ENCODE results near the gene MSL1. TPM values are rescaled to one million over a fixed set of nuclear protein-coding genes. Genes with fewer than 3 reads are reported as not detected.

MSL1 gene
- total RNA-seq, 1 donor from 2014 or later, result 87.5 TPM

GRCh38 chr17:40090237-40091119, 31.3 kb upstream of the MSL1 start:
- intact Hi-C loops (cut with micrococcal nuclease), result no loop called here

DNA sequence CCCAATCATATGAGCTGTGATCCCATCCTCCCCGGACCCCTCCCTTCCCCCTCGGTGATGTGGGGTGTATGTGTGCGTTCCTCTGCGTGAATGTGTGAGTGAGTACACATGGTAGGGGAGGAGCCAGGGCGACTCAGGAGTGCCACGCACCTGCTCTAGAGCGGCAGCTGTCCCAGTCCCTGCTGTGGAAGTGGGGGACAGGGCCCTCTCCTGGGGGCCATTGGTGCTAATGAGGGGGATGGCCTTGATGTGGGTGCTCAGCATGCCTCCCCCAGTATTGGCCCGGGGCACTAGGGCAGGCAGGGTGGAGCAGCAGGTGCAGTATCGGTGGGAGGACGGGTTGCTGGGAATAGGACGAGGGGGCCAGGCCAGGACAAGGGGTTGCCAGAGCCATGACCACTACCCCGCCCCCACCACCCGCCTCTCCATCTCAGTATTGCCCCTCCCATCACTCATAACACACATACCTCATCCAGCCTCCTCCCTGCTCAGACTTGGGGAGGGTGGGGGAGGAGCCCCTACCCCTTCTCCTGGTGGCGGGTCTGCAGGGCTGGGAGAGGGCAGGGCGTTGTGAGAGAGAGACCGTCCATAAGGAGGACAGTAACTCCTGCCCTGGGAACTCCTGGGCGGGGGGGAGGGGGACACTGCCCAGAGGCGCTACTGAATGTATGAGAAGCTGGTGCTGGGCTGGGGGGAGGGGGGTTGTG, 29.9 kb upstream of the MSL1 start:
- intact Hi-C loops (cut with micrococcal nuclease), result no loop called here

DNA sequence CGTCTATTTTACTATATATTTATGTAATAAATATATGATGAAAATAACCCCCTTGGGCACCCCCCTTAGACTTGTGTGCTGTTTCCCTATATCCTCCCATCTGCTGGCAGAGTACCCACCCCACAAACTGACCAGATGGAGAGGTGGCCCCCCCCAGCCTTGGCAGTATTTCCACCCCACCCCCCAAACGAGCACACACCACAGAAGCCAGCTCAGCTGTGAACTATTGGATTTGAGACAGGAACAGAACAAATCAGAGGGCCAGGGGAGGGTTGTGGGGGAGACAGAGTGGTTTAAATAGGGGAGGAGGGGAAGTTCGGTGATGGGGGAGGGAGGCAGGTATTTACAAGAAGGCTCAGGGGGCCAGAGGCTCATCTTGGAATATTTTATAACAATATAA, 29.2 kb upstream of the MSL1 start:
- intact Hi-C loops (cut with micrococcal nuclease), result no loop called here

DNA sequence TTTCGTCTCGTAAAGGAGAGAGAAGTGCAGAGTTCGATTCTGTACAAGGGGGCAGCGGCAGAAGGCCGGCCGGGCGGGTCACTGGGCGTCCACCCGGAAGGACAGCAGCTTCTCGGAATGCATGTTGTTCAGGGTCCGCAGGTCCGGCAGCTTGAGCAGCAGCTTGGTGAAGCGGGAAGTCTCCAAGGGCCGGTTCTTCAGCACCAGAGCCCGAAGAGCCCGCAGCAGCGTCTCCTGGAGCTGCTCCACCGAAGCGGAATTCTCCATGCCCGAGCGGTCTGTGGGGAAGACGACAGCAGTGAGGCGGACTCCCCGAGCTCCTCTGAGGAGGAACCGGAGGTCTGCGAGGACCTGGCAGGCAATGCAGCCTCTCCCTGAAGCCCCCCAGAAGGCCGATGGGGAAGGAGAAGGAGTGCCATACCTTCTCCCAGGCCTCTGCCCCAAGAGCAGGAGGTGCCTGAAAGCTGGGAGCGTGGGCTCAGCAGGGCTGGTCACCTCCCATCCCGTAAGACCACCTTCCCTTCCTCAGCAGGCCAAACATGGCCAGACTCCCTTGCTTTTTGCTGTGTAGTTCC, 28.7 kb upstream of the MSL1 start:
- intact Hi-C loops (cut with micrococcal nuclease), result no loop called here

GRCh38 chr17:40093580-40094201, 28.1 kb upstream of the MSL1 start:
- intact Hi-C loops (cut with micrococcal nuclease), result no loop called here

GRCh38 chr17:40094874-40095273, 26.9 kb upstream of the MSL1 start:
- intact Hi-C loops (cut with micrococcal nuclease), result loop anchor here (5.0 kb wide), 1 partner anchor 33 kb away; the partner anchor contains the start of gene THRA

GRCh38 chr17:40095351-40095943, 26.3 kb upstream of the MSL1 start:
- intact Hi-C loops (cut with micrococcal nuclease), result loop anchor here (5.0 kb wide), 1 partner anchor 33 kb away; the partner anchor contains the start of gene THRA

DNA sequence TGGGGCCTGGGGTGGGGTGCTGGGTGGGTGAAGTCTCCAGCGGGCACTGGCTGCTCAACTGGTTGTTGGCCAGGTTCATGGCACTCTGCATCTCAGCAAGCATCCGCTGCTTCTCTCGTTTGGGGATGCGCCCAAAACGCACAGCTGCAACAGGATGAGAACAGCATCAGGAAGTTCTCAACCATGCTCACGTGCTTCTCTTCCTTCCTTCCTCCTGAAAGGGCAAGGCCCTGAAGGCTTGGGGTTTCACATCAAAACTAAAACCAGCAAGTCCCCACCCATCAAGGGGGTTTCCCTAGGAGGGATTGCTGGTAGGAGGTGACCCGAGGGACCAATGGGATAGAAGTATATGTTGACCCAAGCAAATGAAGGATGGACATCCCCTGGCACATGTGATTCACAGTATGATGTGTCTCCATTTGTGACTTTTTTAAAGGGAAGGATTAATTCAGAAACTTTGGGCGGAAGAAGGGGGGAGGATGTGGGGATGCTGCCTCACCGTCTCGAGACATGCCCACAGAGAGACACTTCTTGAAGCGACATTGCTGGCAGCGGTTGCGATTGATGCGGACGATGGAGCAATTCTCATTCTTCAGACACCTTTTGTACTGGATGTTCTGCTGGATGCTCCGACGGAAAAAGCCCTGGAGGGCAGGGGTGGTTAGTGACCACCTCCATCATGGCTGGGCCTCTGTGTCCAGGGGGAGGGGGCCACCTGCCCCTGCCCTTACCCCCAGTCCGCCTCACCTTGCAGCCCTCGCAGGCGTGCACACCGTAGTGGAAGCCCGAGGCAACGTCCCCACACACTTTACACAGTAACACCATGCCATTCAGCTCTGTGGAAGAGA, 25.6 kb upstream of the MSL1 start:
- intact Hi-C loops (cut with micrococcal nuclease), result loop anchor here (1.0 to 5.0 kb wide), 6 partner anchors 12 to 44 kb away; partner anchors contain the start of genes CASC3 and THRA

DNA sequence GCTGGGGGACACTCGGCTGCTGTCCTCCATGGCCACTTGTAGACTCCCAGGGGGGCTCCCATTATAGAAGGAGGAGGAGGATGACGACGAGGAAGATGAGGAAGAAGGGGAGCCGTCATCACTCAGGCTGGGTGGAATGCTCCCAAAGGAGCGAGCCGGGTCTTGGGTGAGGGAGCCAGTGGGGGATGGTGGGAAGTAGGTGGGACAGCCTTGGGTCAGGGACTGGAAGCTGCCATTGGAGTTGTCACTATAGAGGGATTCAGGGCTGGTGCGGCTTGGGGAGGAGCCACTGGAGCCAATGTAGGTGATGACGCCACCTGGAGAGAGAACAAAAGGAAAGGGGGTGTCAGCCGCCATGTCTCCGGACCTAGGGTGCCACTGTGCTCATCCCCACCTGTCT, 24.7 kb upstream of the MSL1 start:
- intact Hi-C loops (cut with micrococcal nuclease), result loop anchor here (2.0 to 5.0 kb wide), 2 partner anchors 22 to 35 kb away; partner anchors contain the start of gene THRA

DNA sequence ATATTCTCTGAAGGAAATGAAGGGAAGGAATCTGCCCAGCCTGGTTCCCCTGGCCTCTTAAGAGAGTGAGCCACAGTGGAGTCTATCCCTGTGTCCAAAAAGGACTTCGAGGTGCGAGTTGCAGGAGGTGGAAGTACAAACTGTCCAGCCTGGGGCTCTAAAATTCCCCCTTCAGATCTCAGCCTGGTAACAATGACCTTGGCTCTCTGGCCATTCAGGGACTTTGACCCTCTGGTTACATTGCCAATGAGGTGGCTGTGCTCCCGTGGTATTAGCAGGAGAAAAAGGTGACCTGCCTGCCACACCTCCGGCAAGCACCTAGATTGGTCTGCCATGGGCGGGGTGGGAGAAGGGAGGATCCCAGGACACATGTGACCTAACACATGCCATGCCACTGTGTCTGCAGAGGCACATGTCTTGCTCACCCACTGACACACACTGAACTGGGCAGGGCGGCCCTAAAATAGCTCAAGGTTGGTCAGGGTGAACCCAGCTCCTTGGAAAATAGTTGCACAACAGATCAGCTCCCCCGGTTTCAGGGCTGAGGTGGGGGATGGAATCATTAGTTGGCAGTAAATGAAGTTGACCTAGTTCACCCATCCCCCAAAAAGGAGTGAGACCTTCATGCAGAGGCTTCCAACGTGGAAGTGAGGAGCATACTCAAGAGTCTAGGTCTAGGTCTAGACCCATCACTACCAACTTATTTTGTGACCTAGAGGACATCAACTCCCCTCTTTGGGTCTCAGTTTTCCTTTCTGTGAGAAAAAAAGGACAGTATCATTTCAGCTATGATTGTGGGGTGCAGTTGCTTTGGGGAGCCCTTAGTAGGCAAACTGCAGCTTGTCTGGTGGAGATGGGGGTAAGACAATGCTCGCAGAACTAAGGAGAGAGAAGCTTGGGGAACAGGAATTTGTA, 23.6 kb upstream of the MSL1 start:
- intact Hi-C loops (cut with micrococcal nuclease), result loop anchor here (2.0 to 5.0 kb wide), 3 partner anchors 23 to 171 kb away; partner anchors contain the start of genes LRRC3C, ORMDL3 and THRA

DNA sequence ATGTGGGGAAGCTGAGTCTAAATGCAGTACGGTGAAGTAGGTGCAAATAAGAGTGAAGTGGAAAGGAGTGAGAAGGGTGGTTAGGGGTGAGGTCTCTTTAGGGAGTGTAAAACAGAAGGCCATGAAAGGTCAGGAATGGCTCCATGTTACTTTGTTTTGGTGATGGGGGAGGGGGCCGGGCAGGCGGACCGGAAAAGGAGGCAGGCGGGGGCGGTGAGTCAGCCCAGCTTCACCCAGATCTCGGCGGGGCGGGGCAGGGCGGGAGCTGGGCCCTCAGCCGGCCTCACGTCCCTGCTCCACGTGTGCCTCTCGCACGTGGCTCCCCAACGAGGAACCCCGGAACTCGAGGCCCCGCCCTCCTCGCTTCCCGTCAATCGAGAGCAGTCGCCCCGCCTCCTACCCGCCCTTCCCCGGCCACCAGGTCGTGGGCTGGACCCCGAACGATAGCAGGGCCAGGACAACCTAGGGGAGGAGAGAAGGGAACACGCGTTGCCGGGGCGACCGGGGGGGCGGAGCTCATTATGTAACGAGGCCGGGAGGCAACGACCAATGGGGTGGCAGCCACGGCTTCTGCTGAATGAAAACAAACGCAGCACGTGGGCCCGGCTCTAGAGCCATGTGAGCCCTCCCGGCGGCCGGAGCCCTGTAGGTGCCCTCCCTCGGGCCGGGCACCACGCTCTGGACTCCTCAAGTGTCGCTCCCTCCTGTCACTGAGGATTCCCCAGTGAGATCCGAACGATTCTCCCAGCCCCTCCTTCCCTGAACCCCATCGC, 22.7 kb upstream of the MSL1 start:
- intact Hi-C loops (cut with micrococcal nuclease), result loop anchor here (2.0 to 5.0 kb wide), 2 partner anchors 37 to 172 kb away; partner anchors contain the start of genes LRRC3C, ORMDL3 and THRA

DNA sequence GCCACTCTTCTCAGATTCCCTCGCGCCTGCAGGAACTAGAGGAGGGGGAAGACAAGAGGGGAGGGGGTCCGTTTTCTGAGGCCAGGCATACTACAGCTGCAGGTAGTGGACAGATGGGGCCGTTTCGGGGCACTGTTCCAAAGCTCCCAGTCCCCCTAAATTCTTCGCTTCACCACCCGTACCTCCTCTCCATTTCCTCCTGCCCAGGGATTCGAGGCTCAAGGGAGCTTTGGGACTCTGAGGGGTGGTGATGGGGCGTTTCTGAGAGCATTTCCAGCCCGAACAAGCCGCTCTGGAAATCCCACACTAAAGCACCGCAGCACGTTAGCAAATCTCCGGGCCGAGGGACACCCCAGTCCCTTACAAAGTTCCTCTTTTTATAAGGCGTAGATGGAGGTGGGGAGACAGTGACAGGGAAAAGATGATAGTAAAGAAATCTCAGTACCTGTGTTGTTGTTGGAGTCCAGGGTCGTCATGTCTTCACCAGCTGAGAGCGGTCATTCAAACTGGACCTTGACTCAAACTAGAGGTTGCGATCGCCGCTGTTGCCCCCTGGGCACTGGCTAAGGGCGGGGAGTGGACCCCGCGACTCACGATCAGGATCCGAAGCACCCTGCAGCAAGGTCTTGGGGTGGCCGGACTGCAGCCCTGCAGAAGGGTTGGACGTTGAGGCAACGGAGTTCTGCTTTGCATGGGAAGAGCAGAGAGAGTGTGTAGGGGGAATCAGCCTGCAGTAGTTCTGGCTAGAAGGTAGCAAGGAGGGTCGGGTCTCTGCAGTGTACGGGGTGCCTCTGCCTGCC, 22.0 kb upstream of the MSL1 start:
- intact Hi-C loops (cut with micrococcal nuclease), result loop anchor here (1.0 to 5.0 kb wide), 3 partner anchors 11 to 173 kb away; partner anchors contain the start of genes LRRC3C, ORMDL3 and THRA

DNA sequence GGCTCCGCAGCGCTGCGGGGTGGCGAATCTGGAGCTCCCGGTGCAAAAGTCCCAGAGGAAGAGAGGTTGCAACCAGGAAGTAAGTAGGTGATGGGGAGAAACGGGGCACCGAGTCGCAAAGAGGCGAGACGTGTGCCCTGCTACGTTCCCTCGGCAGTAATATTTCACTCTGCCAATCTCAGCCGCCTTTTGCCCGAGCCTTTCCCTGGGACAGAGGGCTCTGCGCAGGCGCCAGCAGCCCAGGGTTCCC, 21.4 kb upstream of the MSL1 start, which contains the start of gene NR1D1:
Gene NR1D1, minus strand, starts transcription at position 171 of the 250 bp plus-strand sequence. CDS start 495 bp downstream, outside the sequence.
- intact Hi-C loops (cut with micrococcal nuclease), result loop anchor here (1.0 kb wide), 1 partner anchor 11 kb away; no protein-coding TSS in a partner anchor

DNA sequence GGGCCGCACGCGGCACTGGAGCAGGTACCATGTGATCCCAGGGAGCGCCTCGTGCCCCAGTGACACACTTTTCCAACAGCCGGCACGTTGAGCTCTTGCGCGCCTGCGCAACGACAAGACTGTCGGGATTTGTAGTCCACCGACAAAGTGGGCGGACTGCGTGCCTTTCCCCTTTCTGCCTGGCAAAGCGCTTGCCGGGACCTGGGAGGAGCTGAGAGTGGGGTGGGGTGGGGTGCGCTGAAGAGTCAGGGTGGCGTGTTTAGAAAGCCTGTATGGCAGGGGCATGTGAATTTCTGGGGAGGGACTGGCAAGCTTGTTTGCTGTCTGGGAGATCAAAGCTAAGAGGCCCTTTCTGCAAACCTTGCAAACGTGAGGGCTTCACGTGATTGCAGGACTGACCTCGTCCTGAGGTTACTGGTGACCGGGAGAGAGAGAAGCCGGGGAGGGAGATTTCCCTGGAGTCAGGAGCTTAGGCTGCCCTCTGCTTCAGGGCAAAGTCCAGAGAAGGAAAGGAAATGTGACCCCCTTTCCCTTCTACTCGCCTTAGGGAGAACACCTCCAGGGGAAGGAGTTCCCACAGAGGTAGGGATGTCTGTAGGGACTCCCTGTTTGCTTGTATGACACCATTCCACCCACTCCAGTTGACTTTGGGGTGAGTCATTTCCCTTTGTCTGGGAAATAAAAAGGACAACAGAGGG, 21.0 kb upstream of the MSL1 start:
- intact Hi-C loops (cut with micrococcal nuclease), result loop anchor here (1.0 kb wide), 1 partner anchor 10 kb away; no protein-coding TSS in a partner anchor

DNA sequence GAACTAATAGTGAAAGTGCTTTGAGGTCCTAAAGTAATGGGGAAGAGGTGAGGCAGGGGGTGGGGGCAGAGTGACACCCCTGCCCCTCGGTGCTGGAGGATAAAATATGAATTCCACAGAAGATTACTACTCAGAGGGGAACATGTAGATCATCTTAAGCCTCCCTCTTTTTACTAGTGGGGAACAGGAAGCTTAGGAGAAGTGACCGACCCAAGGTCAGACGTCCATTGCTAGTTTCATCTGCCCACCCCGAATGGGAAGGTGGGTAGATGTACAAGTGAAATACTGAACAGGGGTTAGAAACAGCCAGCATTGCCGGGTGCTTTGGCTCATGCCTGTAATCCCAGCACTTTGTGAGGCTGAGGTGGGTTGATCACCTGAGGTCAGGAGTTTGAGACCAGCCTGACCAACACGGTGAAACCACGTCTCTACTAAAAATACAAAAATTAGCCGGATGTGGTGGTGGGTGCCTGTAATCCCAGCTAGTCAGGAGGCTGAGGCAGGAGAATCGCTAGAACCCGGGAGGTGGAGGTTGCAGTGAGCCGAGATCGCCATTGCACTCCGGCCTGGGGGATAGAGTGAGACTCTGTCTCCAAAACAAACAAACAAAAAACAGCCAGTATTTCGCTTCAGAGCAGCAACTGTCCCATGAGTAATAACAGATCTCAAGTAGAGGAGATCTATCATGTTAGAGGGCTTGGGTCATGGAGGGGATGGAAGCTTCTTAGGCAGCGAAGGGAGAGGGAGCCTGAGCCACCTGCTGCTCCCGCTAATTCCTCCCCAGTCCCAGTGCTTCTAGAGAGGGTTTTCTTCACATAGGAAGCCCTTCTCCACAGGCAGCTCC, 20.2 kb upstream of the MSL1 start:
- intact Hi-C loops (cut with micrococcal nuclease), result no loop called here
